GM12892 (cell line): ENCODE measurements around the gene ARHGAP31.

ENCODE experiments used
- POLR2A ChIP-seq: IDR thresholded peaks from 2 replicates; pipeline ENCODE4 v1.6.1; 2011; ENCODE audit warnings: low read depth, low read length, control low read depth
- POLR2AphosphoS5 ChIP-seq: IDR thresholded peaks from 2 replicates; pipeline ENCODE4 v1.6.1; 2011; ENCODE audit warnings: low read depth, low read length, control low read depth
- TAF1 ChIP-seq: IDR thresholded peaks from 2 replicates; pipeline ENCODE4 v1.6.1; 2011; ENCODE audit warnings: low read depth, mild to moderate bottlenecking, control low read depth, low read length, borderline replicate concordance

- TF ChIP-seq POLR2AphosphoS5 = no peak
- no peak for TF ChIP-seq POLR2A
- TF ChIP-seq TAF1 = no peak
Observed at GRCh38 chr3:119310071-119310470, 15.9 kb downstream of the ARHGAP31 start.
